WTC11 (cell line): ENCODE measurements around the gene DCUN1D5. TPM values are rescaled to one million over a fixed set of nuclear protein-coding genes. Genes with fewer than 3 reads are reported as not detected.

Source experiments
- ATAC-seq: fragments of 200-7000 bp; cut with Tn5 transposase; 2 replicates; pipeline ENCODE4 v1.10.0; 2021; ENCODE audit warnings: mild to moderate bottlenecking, moderate library complexity
- Bru-seq: library from RNA; stranded (reverse); fragments of 400-500 nt; gene quantifications from one replicate; lab custom pipeline; 2021; lab: Mats Ljungman, UMichigan
- CTCF ChIA-PET: fragments of 300-600 bp; sonication (Branson Sonifier 250); formaldehyde crosslinking; loops from one replicate; lab custom pipeline; 2021; ENCODE audit warnings: antibody characterized with exemption; lab: Charles Lee
- POLR2A ChIA-PET: fragments of 350-600 bp; sonication (Branson Sonifier 250); formaldehyde crosslinking; loops from one replicate; lab custom pipeline; 2021; ENCODE audit warnings: antibody characterized with exemption; lab: Charles Lee
- DNase-seq: peaks from one replicate; pipeline ENCODE4 v3.0.0; 2021; ENCODE audit warnings: low spot score
- H3K27ac Mint-ChIP-seq: 2 replicates; pipeline ENCODE4 v1.8.0; 2021; ENCODE audit warnings: mixed read lengths
- H3K27me3 Mint-ChIP-seq: 2 replicates; pipeline ENCODE4 v1.8.0; 2021; ENCODE audit warnings: low read depth, mild to moderate bottlenecking, moderate library complexity, mixed read lengths
- H3K36me3 Mint-ChIP-seq: 2 replicates; pipeline ENCODE4 v1.8.0; 2021; ENCODE audit warnings: mixed read lengths
- H3K4me1 Mint-ChIP-seq: 2 replicates; pipeline ENCODE4 v1.8.0; 2022; ENCODE audit warnings: mixed read lengths
- H3K4me3 Mint-ChIP-seq: 2 replicates; pipeline ENCODE4 v1.8.0; 2021; ENCODE audit warnings: mild to moderate bottlenecking, moderate library complexity, mixed read lengths
- H3K9me3 Mint-ChIP-seq: 2 replicates; pipeline ENCODE4 v1.8.0; 2021; ENCODE audit warnings: mixed read lengths
- ARID4B ChIP-seq: sonication (generic); formaldehyde crosslinking; IDR thresholded peaks from 2 replicates; pipeline ENCODE4 v1.8.0; 2023; ENCODE audit warnings: missing genetic modification reagents, mild to moderate bottlenecking, borderline replicate concordance
- ATF3 ChIP-seq: sonication (generic); formaldehyde crosslinking; conservative IDR thresholded peaks from 2 replicates; pipeline ENCODE4 v1.8.1; 2022; ENCODE audit warnings: mild to moderate bottlenecking, missing genetic modification reagents
- CREB1 ChIP-seq: sonication (generic); formaldehyde crosslinking; IDR thresholded peaks from 2 replicates; pipeline ENCODE4 v1.8.0; 2023; ENCODE audit warnings: mild to moderate bottlenecking, missing genetic modification reagents
- FOXJ3 ChIP-seq: sonication (generic); formaldehyde crosslinking; IDR thresholded peaks from 2 replicates; pipeline ENCODE4 v1.9.0; 2021; ENCODE audit warnings: missing genetic modification reagents, mild to moderate bottlenecking, borderline replicate concordance
- FOXP1 ChIP-seq: sonication (generic); formaldehyde crosslinking; IDR thresholded peaks from 2 replicates; pipeline ENCODE4 v1.8.0; 2022; ENCODE audit warnings: missing genetic modification reagents, mild to moderate bottlenecking, moderate library complexity, borderline replicate concordance
- IRF1 ChIP-seq: sonication (generic); formaldehyde crosslinking; IDR thresholded peaks from 2 replicates; pipeline ENCODE4 v1.8.0; 2023; ENCODE audit warnings: missing genetic modification reagents
- JAZF1 ChIP-seq: fragments of 250-450 bp; sonication (Bioruptor Pico); IDR thresholded peaks from 2 replicates; pipeline ENCODE4 v1.9.0; 2021; ENCODE audit warnings: moderate library complexity, mild to moderate bottlenecking, inconsistent platforms
- JUN ChIP-seq: sonication (generic); formaldehyde crosslinking; IDR thresholded peaks from 2 replicates; pipeline ENCODE4 v1.8.0; 2023; ENCODE audit warnings: mild to moderate bottlenecking, missing genetic modification reagents
- MLX ChIP-seq: sonication (generic); formaldehyde crosslinking; IDR thresholded peaks from 2 replicates; pipeline ENCODE4 v1.8.1; 2023; ENCODE audit warnings: mild to moderate bottlenecking, missing genetic modification reagents, moderate library complexity
- NFE2L1 ChIP-seq: sonication (generic); formaldehyde crosslinking; IDR thresholded peaks from 2 replicates; pipeline ENCODE4 v1.8.1; 2023; ENCODE audit warnings: missing genetic modification reagents
- NFYB ChIP-seq: sonication (generic); formaldehyde crosslinking; conservative IDR thresholded peaks from 2 replicates; pipeline ENCODE4 v1.8.0; 2022; ENCODE audit warnings: low read depth, missing genetic modification reagents
- NR2C2 ChIP-seq: sonication (generic); formaldehyde crosslinking; IDR thresholded peaks from 2 replicates; pipeline ENCODE4 v1.8.0; 2022; ENCODE audit warnings: mild to moderate bottlenecking, missing genetic modification reagents
- SMAD3 ChIP-seq: sonication (generic); formaldehyde crosslinking; IDR thresholded peaks from 2 replicates; pipeline ENCODE4 v1.8.0; 2022; ENCODE audit warnings: missing genetic modification reagents, mild to moderate bottlenecking, borderline replicate concordance
- TCF7 ChIP-seq: sonication (generic); formaldehyde crosslinking; IDR thresholded peaks from 2 replicates; pipeline ENCODE4 v1.8.0; 2022; ENCODE audit warnings: mild to moderate bottlenecking, low read depth, missing genetic modification reagents, moderate library complexity
- ZNF121 ChIP-seq: sonication (generic); formaldehyde crosslinking; IDR thresholded peaks from 2 replicates; pipeline ENCODE4 v1.8.0; 2023; ENCODE audit warnings: missing genetic modification reagents
- ZNF138 ChIP-seq: sonication (generic); formaldehyde crosslinking; conservative IDR thresholded peaks from 2 replicates; pipeline ENCODE4 v1.8.1; 2022; ENCODE audit warnings: mild to moderate bottlenecking, moderate library complexity, missing genetic modification reagents
- ZNF263 ChIP-seq: sonication (generic); formaldehyde crosslinking; IDR thresholded peaks from 2 replicates; pipeline ENCODE4 v1.8.1; 2022; ENCODE audit warnings: low read depth, mild to moderate bottlenecking, moderate library complexity, missing genetic modification reagents
- ZNF317 ChIP-seq: sonication (generic); formaldehyde crosslinking; IDR thresholded peaks from 2 replicates; pipeline ENCODE4 v1.8.1; 2023; ENCODE audit warnings: low read depth, mild to moderate bottlenecking, moderate library complexity, missing genetic modification reagents, borderline replicate concordance
- ZNF425 ChIP-seq: fragments of 250-450 bp; sonication (Bioruptor Pico); conservative IDR thresholded peaks from 2 replicates; pipeline ENCODE4 v1.9.0; 2021; ENCODE audit warnings: mild to moderate bottlenecking
- ZSCAN18 ChIP-seq: fragments of 250-450 bp; sonication (Bioruptor Pico); IDR thresholded peaks from 2 replicates; pipeline ENCODE4 v2.1.2; 2022; ENCODE audit warnings: mild to moderate bottlenecking, moderate library complexity
- long read RNA-seq, 3 experiments: library from RNA in 1 of 3; library from capped mRNA in 1 of 3; library from polyadenylated mRNA in 1 of 3; unstranded in 2 of 3; stranded (forward) in 1 of 3; transcript quantifications; one replicate each; pipeline ENCODE4 v2.0.0, GENCODE V29; 2021
- total RNA-seq: library from RNA; stranded (reverse); gene quantifications from 3 replicates; pipeline ENCODE4 v1.2.3, GENCODE V29; 2021
- TF ChIP-seq, protein P1 (sequence below): sonication (generic); formaldehyde crosslinking; IDR thresholded peaks from 2 replicates; pipeline ENCODE4 v1.8.1; 2022; ENCODE audit warnings: mild to moderate bottlenecking, missing genetic modification reagents, moderate library complexity, borderline replicate concordance
- TF ChIP-seq, protein P2 (sequence below): fragments of 250-450 bp; sonication (Bioruptor Pico); IDR thresholded peaks from 2 replicates; pipeline ENCODE4 v1.9.0; 2021; ENCODE audit warnings: mild to moderate bottlenecking

DCUN1D5 gene
- total RNA-seq (75.6 to 98.2 TPM (median 75.9 TPM) in 3 replicates), Bru-seq, nascent RNA (percentile 97 among the genes with signal in this experiment)
- long read RNA-seq, experiment 1, transcript DCUN1D5-201 (8 exons, 1,337 nt), result major isoform, 282 of 312 reads
- long read RNA-seq, experiment 1, transcript DCUN1D5-207 (8 exons, 1,310 nt), result minor isoform, 5 of 312 reads
- long read RNA-seq, experiment 1, partial matches to known transcripts, result 8 of 312 reads
- long read RNA-seq, experiment 1, other reads (novel, unspliced or antisense), result 15 of 312 reads
- long read RNA-seq, experiment 2, transcript DCUN1D5-201 (8 exons, 1,337 nt), result major isoform, 104 of 153 reads
- long read RNA-seq, experiment 2, partial matches to known transcripts, result 13 of 153 reads
- long read RNA-seq, experiment 2, other reads (novel, unspliced or antisense), result 32 of 153 reads
- long read RNA-seq, experiment 3, transcript DCUN1D5-201 (8 exons, 1,337 nt), result major isoform, 361 of 397 reads
- long read RNA-seq, experiment 3, transcript DCUN1D5-207 (8 exons, 1,310 nt), result minor isoform, 5 of 397 reads
- long read RNA-seq, experiment 3, partial matches to known transcripts, result 0 of 397 reads
- long read RNA-seq, experiment 3, other reads (novel, unspliced or antisense), result 31 of 397 reads

DNA sequence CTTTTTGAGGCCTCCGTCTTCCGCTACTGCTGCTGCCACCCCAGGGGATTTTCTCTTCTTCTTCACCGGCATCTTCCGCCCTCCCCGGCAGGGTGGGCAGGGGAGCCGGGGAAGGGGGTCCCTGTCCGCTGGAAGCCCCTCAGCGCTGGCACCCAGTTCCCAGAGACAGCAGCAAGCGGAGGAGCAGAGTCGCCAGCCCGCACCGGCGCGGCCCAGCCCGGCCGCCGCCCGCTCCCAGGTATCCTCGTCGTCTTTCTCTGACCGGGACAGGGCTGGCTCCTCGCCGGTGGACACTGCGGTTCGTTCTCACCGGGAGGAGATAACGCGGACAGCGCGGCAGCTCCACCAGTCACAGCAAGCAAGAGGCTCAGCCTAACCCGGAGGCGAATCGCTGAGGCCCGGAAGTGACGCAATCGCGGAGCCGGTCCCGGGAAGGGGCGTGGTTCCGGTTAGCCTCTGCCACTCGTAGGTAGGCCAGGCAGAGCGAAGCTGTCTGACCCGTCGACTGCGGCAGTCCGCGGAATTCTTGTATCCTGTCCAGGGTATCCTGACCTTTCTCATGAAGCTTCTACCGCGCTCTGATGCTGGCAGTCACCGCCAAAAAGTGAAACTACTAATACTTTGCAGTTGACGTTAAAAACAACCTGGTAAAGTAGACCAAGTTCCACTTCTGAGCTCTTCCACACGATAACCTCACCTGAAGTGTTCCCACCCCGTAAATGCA lies at the start of gene DCUN1D5:
TSS of gene DCUN1D5 (minus strand) at position 360 of the 724 bp plus-strand sequence. CDS start at position 72, 288 bp downstream.
- POLR2A ChIA-PET, result interaction anchor here (0.9 to 3.0 kb wide), 3 partner anchors 12 to 17 kb away, joined by 3 to 29 read pairs (median 3); partner anchors contain the start of gene DYNC2H1
- Mint-ChIP-seq H3K36me3 (peaks cover 24% of the 10 kb centered on the region), H3K4me3 (peak within 1 kb of the TSS; percentile 89), H3K27me3 (peaks cover 18% of the 10 kb centered on the region), H3K4me1 (peaks cover 21% of the 10 kb centered on the region), H3K27ac (peak within 1 kb of the TSS; percentile 93), H3K9me3 (no peaks in the 10 kb centered on the region)
- ATAC-seq (peak; percentile 97), DNase-seq (peak; percentile 98)
- CTCF ChIA-PET, result interaction anchor here (1.1 to 3.2 kb wide), 3 partner anchors 9 to 177 kb away, joined by 3 to 36 read pairs (median 3); partner anchors contain the start of gene DYNC2H1
- TF ChIP-seq, protein P1, sequence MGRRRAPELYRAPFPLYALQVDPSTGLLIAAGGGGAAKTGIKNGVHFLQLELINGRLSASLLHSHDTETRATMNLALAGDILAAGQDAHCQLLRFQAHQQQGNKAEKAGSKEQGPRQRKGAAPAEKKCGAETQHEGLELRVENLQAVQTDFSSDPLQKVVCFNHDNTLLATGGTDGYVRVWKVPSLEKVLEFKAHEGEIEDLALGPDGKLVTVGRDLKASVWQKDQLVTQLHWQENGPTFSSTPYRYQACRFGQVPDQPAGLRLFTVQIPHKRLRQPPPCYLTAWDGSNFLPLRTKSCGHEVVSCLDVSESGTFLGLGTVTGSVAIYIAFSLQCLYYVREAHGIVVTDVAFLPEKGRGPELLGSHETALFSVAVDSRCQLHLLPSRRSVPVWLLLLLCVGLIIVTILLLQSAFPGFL (CRISPR knock-in tag), result no peak
- no peak for TF ChIP-seq TCF7 (CRISPR knock-in tag)
- peak; percentile 70 for TF ChIP-seq FOXP1 (CRISPR knock-in tag)
- TF ChIP-seq ZSCAN18 (CRISPR knock-in tag), result no peak
- no peak for TF ChIP-seq JUN (CRISPR knock-in tag)
- no peak for TF ChIP-seq CREB1 (CRISPR knock-in tag)
- no peak for TF ChIP-seq ZNF425 (CRISPR knock-in tag)
- no peak for TF ChIP-seq FOXJ3 (CRISPR knock-in tag)
- TF ChIP-seq, protein P2, sequence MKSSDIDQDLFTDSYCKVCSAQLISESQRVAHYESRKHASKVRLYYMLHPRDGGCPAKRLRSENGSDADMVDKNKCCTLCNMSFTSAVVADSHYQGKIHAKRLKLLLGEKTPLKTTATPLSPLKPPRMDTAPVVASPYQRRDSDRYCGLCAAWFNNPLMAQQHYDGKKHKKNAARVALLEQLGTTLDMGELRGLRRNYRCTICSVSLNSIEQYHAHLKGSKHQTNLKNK (CRISPR knock-in tag), result no peak
- no peak for TF ChIP-seq ZNF263 (CRISPR knock-in tag)
- peak; percentile 65; the same call in 1 of the 2 replicates for TF ChIP-seq NR2C2 (CRISPR knock-in tag)
- TF ChIP-seq NFE2L1 (CRISPR knock-in tag), result no peak; the same call in 1 of the 2 replicates
- no peak for TF ChIP-seq IRF1 (CRISPR knock-in tag)
- no peak for TF ChIP-seq NFYB (CRISPR knock-in tag)
- TF ChIP-seq ARID4B (CRISPR knock-in tag), result no peak
- TF ChIP-seq ZNF317, result no peak
- TF ChIP-seq ATF3, result peak; percentile 79; the same call in 1 of the 2 replicates
- TF ChIP-seq SMAD3 (CRISPR knock-in tag), result 0 out of 2 replicates have a peak, but pooled peaks have one; percentile 50
- TF ChIP-seq ZNF121 (CRISPR knock-in tag), result no peak
- no peak for TF ChIP-seq MLX (CRISPR knock-in tag)
- no peak for TF ChIP-seq JAZF1 (CRISPR knock-in tag)
- TF ChIP-seq ZNF138 (CRISPR knock-in tag), result no peak
